ENCODE results near the gene KCNJ9.

The KCNJ9 gene

DNA sequence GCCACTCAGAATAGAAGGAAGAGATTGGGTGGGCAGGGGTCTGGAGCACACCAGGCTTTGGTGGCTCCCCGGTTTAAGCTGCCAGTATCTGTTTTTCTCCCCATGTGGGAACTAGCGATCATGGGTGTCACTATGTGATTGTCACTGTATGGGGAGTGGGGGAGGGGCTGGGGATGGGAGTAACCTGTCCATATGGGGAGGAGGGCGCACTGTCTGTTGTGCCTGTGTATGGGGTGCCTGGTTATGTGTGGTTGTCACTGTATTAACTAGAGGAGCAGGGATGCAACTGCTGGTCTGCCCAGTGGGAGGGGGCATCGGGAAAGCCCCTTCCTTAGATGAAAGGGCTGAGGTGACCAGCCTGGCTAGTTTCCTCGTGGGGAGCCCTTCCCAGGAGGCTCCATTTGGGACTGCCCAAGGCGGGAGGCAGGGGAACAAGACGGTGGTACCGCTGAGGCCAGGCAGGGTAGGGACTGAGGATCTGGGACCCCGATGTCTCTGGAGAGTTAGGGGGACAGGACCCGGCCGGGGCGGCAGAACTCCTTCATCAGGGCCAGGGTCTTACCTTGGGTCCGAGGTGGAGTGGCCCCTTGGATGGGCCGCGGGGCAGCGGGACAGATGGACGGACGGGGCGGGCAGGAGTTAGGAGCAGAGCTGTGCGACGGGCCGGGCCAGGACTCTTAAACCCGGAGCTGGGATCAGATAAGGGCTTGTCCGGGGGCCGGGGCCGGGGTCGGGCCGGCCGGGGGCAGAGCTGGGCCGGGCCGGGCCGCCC lies 11.7 kb upstream of the KCNJ9 start, which contains the start of gene KCNJ10:
Gene KCNJ10 (minus strand): TSS at position 701 of the 772 bp plus-strand sequence. CDS start 27,628 bp downstream, outside the sequence.
- H3K4me3 ChIP-seq (ENCODE audit: low read length) = peak within 1 kb of the TSS; percentile 75
- H3K27ac ChIP-seq (ENCODE audit: low read length) = no peak within 1 kb of the TSS
- no peaks in the 10 kb centered on the region; the same call in 1 of the 2 replicates for H3K4me1 ChIP-seq (ENCODE audit: insufficient read depth, low read length)
- H3K36me3 ChIP-seq (ENCODE audit: insufficient read depth, low read depth, low read length) = no peaks in the 10 kb centered on the region
- H3K27me3 ChIP-seq (ENCODE audit: insufficient read depth, low read length) = peaks cover 40% of the 10 kb centered on the region
- H3K9ac ChIP-seq (ENCODE audit: low read depth, low read length) = 0 out of 2 replicates have a peak within 1 kb of the TSS, but pooled peaks have one; percentile 11
- H3K9me3 ChIP-seq (ENCODE audit: insufficient read depth, low read depth, low read length) = no peaks in the 10 kb centered on the region

DNA sequence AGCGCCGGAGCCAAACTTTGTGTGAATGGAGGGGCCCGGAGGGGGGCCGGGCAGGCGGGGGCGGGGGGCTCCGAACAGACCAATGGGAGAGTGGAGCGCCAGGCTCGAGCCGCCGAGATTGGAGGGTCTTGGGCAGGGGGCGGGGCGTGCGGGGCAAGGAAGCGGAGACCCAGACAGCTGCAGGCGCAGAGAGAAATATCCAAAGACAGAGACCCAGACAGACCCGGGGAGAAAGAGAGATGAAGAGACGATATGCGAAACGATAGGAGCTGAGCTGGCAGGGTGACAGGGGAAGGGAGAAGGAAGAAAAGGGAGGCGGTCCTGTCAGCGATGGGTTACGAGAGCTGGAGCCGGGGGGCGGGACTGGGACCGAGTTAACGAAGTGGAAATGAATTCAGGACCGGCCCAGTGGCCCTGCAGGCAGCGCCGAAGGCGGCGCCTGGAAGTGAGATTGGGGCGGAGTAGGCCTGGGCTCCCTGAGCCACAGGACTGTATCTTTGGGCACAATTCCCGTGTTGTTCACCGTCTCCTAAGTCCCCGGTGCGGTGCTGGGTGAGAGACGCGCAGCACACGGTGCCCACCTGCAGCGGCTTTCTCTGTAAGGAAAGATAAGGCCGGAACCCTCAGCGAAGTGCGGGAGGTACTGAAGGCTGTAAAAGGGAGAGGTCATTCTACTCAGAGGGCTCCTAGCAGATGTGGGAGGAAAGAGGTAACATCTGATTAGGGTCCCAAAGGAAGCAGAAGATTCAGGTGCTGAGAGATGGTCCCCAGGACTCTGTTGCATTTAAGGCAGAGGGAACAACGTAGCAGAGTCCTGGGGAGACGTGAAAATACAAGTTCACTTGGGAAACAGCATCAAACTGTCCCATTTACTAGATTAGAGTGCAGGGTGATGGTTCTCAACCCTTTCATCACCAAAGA lies 10.8 kb upstream of the KCNJ9 start:
- Histone ChIP-seq H3K4me1 (ENCODE audit: insufficient read depth, low read length) (no peaks in the 10 kb centered on the region; the same call in 1 of the 2 replicates), H3K9me3 (ENCODE audit: insufficient read depth, low read depth, low read length) (no peaks in the 10 kb centered on the region), H3K27me3 (ENCODE audit: insufficient read depth, low read length) (peaks cover 44% of the 10 kb centered on the region), H3K27ac (ENCODE audit: low read length) (no peak overlapping the region), H3K36me3 (ENCODE audit: insufficient read depth, low read depth, low read length) (no peaks in the 10 kb centered on the region), H3K9ac (ENCODE audit: low read depth, low read length) (0 out of 2 replicates have a peak overlapping the region, but pooled peaks have one; percentile 11), H3K4me3 (ENCODE audit: low read length) (peak overlapping the region; percentile 75)

DNA sequence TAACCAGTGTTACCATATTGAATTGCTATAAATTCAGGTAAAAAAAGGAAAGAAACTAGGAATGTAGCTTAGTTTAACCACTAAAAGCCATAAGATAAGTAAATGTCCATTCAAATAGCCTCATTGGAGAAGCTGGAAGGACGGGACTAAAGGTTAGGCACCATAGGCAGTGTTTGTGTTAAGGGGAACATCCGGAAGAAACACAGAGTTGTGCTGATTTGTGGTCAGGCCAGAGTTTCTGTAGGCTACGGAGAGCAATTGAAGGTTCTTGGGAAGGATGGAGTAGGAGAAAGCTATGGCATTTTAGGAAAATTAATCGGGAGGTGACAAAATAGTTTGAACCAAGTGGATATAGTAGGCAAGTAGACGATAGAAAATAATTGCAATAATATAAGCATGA lies 10.0 kb upstream of the KCNJ9 start:
- peaks cover 49% of the 10 kb centered on the region for H3K27me3 ChIP-seq (ENCODE audit: insufficient read depth, low read length)
- H3K27ac ChIP-seq (ENCODE audit: low read length) = no peak overlapping the region
- no peaks in the 10 kb centered on the region for H3K36me3 ChIP-seq (ENCODE audit: insufficient read depth, low read depth, low read length)
- H3K9me3 ChIP-seq (ENCODE audit: insufficient read depth, low read depth, low read length) = no peaks in the 10 kb centered on the region
- no peaks in the 10 kb centered on the region; the same call in 1 of the 2 replicates for H3K4me1 ChIP-seq (ENCODE audit: insufficient read depth, low read length)
- H3K9ac ChIP-seq (ENCODE audit: low read depth, low read length) = no peak overlapping the region
- 0 out of 2 replicates have a peak overlapping the region, but pooled peaks have one; percentile 75 for H3K4me3 ChIP-seq (ENCODE audit: low read length)

DNA sequence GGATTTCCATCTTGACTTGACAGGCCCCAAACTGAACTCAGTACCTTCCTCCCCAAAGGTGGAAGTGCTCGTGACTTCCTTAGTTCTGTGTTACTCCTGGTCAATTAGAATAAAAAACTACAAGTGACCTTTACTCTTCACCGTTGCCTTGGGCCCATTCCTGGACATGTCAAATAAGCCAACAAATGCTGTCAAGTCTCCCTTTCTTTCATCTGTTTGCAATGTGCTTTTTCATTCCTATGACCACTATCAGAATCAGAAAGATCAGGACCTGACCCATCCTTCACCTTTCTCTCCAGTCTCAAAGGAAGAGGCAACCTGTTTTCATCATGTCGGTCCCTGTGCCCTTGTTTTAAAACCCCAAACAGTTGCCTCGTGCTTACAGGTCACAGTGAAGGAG lies 6.5 kb upstream of the KCNJ9 start:
- Histone ChIP-seq H3K27me3 (ENCODE audit: insufficient read depth, low read length) (peaks cover 51% of the 10 kb centered on the region), H3K36me3 (ENCODE audit: insufficient read depth, low read depth, low read length) (no peaks in the 10 kb centered on the region), H3K4me1 (ENCODE audit: insufficient read depth, low read length) (no peaks in the 10 kb centered on the region; the same call in 1 of the 2 replicates), H3K4me3 (ENCODE audit: low read length) (no peak overlapping the region), H3K9me3 (ENCODE audit: insufficient read depth, low read depth, low read length) (no peaks in the 10 kb centered on the region), H3K27ac (ENCODE audit: low read length) (no peak overlapping the region), H3K9ac (ENCODE audit: low read depth, low read length) (no peak overlapping the region)

DNA sequence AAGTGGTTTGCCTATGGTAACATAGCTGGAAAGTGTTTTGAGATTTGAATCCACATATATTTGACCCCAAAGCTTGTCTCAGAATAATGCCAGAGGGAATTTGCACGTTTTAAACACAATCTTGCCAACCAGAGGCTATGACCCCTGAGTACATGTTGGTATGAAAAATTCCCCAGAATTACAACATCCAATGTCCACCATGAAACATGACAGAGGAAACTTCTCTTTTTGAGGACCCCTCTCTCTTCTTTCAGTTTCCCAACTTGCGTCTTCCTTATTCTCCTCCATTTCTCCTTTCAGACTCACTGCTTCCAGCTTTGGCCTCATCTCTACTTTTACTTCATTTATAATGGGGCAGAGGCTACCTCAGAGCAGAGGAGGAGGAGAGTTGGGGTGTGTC lies 5.5 kb upstream of the KCNJ9 start:
- Histone ChIP-seq H3K9ac (ENCODE audit: low read depth, low read length) (no peak overlapping the region), H3K9me3 (ENCODE audit: insufficient read depth, low read depth, low read length) (no peaks in the 10 kb centered on the region), H3K4me3 (ENCODE audit: low read length) (no peak overlapping the region), H3K36me3 (ENCODE audit: insufficient read depth, low read depth, low read length) (no peaks in the 10 kb centered on the region), H3K27me3 (ENCODE audit: insufficient read depth, low read length) (peaks cover 57% of the 10 kb centered on the region), H3K27ac (ENCODE audit: low read length) (no peak overlapping the region), H3K4me1 (ENCODE audit: insufficient read depth, low read length) (no peaks in the 10 kb centered on the region; the same call in 1 of the 2 replicates)

DNA sequence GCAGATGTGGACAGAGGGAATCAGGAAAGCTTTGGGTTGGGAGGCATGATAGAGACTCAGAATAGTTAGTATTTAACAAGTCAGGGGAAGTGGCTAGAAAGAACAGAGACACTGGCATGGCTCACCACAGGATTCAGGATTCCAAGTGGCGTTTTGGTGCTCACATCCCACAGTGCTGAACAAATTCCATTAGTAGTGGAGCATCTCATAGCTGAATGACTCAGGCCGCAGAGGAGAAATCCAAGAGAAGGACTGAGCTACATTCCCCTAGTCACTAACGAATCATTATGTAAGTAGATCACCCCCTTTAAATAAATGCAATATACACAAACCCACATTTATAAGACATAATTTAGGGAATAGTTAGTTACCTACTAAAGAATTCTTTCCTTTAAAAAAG lies 5.0 kb upstream of the KCNJ9 start:
- no peaks in the 10 kb centered on the region for H3K4me1 ChIP-seq (ENCODE audit: insufficient read depth, low read length)
- H3K36me3 ChIP-seq (ENCODE audit: insufficient read depth, low read depth, low read length) = no peaks in the 10 kb centered on the region
- no peak overlapping the region for H3K27ac ChIP-seq (ENCODE audit: low read length)
- H3K9ac ChIP-seq (ENCODE audit: low read depth, low read length) = no peak overlapping the region
- H3K27me3 ChIP-seq (ENCODE audit: insufficient read depth, low read length) = peaks cover 57% of the 10 kb centered on the region
- H3K9me3 ChIP-seq (ENCODE audit: insufficient read depth, low read depth, low read length) = no peaks in the 10 kb centered on the region
- H3K4me3 ChIP-seq (ENCODE audit: low read length) = no peak overlapping the region

DNA sequence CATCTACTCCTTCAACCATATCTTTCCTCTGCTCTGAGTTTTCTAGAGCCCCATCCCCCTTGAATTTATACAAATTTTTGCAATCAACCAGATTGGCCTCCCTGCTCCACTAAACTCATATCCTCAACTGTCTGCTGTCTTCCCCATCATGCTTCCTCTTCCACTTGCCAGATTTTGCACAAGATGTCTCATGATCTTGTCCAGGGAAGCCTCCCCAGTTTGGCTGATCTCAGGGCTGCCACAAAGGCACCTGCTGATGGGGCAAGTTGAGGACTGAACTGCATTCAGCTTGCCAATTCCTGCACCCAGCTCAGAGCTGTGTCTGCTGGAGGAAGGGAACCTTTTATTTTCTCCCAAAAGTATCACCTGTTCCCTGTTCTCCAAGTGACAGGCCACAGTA lies 3.9 kb upstream of the KCNJ9 start:
- Histone ChIP-seq H3K4me1 (ENCODE audit: insufficient read depth, low read length) (no peaks in the 10 kb centered on the region), H3K27ac (ENCODE audit: low read length) (no peak overlapping the region), H3K9me3 (ENCODE audit: insufficient read depth, low read depth, low read length) (no peaks in the 10 kb centered on the region), H3K4me3 (ENCODE audit: low read length) (no peak overlapping the region), H3K36me3 (ENCODE audit: insufficient read depth, low read depth, low read length) (no peaks in the 10 kb centered on the region), H3K27me3 (ENCODE audit: insufficient read depth, low read length) (peaks cover 58% of the 10 kb centered on the region), H3K9ac (ENCODE audit: low read depth, low read length) (no peak overlapping the region)

DNA sequence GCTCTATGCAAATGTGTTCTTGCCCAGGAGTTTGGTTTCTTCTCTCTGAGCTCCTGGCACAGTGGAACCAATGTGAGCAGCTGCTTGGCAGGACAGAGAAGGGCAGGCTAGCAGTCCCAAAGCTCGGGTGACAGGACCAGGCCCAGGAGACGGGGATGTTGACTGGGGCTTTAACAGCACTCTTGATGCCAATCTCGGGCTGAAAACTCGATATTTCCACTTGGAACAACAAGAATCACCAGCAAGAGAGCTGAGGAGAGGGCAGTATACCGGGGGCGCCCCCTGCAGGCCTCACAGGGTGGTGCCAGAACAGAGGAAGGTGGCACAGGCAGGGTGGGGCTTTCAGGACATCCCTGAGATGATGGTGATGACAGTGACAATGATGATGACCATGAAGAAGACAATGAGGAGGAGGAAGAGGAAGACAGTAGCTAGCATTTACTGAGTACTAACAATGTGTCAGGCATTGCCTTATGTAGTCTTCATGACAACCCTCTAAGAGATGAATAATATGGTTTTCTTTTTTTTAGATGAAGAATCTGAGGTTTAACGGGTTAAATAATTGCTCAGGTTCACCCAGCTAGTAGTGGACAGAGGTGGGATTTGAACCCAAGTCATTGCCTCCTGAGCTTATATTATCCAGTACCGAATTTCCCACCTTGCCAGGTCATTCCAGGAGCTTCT lies 2.7 kb upstream of the KCNJ9 start:
- Histone ChIP-seq H3K9me3 (ENCODE audit: insufficient read depth, low read depth, low read length) (no peaks in the 10 kb centered on the region), H3K4me1 (ENCODE audit: insufficient read depth, low read length) (no peaks in the 10 kb centered on the region), H3K9ac (ENCODE audit: low read depth, low read length) (no peak overlapping the region), H3K27ac (ENCODE audit: low read length) (no peak overlapping the region), H3K4me3 (ENCODE audit: low read length) (no peak overlapping the region), H3K27me3 (ENCODE audit: insufficient read depth, low read length) (peaks cover 64% of the 10 kb centered on the region), H3K36me3 (ENCODE audit: insufficient read depth, low read depth, low read length) (no peaks in the 10 kb centered on the region)

DNA sequence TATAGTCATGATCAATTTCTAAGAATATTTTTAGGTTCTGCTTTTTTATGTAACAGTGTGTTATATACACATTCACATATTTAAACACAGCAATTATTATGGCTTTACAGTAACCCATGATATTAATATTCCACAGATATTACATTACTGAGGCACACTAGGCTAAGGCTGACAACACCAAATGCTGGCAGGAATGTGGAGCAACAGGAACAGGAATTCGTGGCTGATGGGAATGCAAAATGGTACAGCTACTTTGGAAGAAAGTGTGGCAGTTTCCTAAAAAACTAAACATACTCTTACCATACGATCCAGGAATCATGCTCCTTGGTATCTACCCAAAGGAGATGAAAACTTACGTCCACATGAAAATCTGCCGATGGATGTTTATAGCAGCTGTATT lies 1.9 kb upstream of the KCNJ9 start:
- Histone ChIP-seq H3K4me3 (ENCODE audit: low read length) (no peak overlapping the region), H3K36me3 (ENCODE audit: insufficient read depth, low read depth, low read length) (no peaks in the 10 kb centered on the region), H3K9me3 (ENCODE audit: insufficient read depth, low read depth, low read length) (no peaks in the 10 kb centered on the region), H3K27me3 (ENCODE audit: insufficient read depth, low read length) (peaks cover 72% of the 10 kb centered on the region), H3K4me1 (ENCODE audit: insufficient read depth, low read length) (no peaks in the 10 kb centered on the region), H3K9ac (ENCODE audit: low read depth, low read length) (no peak overlapping the region), H3K27ac (ENCODE audit: low read length) (no peak overlapping the region)

DNA sequence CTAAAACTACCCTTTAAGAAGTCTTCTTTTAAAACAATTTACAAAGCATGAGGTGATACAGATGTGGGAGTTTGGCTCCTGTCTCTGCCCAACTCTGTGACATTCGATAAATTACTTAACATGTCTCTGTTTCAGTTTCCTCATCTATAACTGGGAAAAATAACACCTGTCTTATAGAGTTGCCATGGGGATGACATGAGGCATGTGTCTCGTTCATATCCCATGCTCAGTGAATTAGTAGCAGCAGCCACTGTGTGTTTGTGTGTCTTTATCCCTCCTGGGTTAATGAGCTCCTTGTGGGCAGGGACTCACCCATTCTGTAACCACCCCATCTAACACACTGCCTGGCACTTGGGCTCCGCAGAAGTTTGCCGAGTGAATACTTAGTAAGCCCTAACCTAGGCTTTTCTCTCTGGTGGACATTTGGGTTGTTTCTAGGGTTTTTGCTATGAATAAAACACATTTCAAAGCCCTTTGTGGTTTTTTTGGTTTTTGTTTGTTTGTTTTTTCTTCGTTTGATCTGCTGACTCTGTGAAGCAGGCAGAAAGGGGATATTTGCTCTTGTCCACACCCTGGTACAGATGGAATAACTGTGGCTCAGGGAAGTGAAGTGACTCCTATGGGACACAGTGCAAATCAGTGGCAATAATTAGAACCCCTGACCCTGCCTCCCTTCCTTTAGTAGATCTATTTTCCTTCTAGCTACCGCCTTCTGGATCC lies 797 bp upstream of the KCNJ9 start:
- Histone ChIP-seq H3K9ac (ENCODE audit: low read depth, low read length) (no peak overlapping the region), H3K4me3 (ENCODE audit: low read length) (no peak overlapping the region), H3K27me3 (ENCODE audit: insufficient read depth, low read length) (peaks cover 78% of the 10 kb centered on the region), H3K36me3 (ENCODE audit: insufficient read depth, low read depth, low read length) (no peaks in the 10 kb centered on the region), H3K27ac (ENCODE audit: low read length) (no peak overlapping the region), H3K9me3 (ENCODE audit: insufficient read depth, low read depth, low read length) (no peaks in the 10 kb centered on the region), H3K4me1 (ENCODE audit: insufficient read depth, low read length) (no peaks in the 10 kb centered on the region)

DNA sequence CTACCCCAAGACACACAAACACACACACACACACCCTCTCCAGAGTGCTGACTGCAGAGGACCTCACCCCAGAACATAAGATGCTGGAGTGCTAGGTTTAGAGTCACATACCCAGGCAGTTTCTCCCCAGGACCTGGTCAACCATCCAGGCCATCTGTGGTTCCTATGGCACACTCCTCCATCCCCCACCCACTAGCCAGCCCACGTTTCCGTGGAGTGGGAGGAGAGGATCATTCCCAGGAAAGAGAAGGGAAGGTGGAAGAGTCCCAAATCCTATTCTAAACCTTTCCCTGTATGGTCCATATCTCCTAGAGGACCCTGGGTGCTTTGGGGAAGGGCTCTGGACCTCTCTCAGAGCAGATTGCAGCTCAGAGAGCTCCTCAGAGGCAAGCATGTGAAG lies 1.1 kb downstream of the KCNJ9 start:
- Histone ChIP-seq H3K4me3 (ENCODE audit: low read length) (no peak overlapping the region), H3K27me3 (ENCODE audit: insufficient read depth, low read length) (peaks cover 67% of the 10 kb centered on the region), H3K9me3 (ENCODE audit: insufficient read depth, low read depth, low read length) (no peaks in the 10 kb centered on the region), H3K9ac (ENCODE audit: low read depth, low read length) (no peak overlapping the region), H3K36me3 (ENCODE audit: insufficient read depth, low read depth, low read length) (no peaks in the 10 kb centered on the region), H3K27ac (ENCODE audit: low read length) (no peak overlapping the region), H3K4me1 (ENCODE audit: insufficient read depth, low read length) (no peaks in the 10 kb centered on the region; the same call in 1 of the 2 replicates)

All from iPS-20b (cell line).